Measurements from ENCODE around the gene KAZN.

DNA sequence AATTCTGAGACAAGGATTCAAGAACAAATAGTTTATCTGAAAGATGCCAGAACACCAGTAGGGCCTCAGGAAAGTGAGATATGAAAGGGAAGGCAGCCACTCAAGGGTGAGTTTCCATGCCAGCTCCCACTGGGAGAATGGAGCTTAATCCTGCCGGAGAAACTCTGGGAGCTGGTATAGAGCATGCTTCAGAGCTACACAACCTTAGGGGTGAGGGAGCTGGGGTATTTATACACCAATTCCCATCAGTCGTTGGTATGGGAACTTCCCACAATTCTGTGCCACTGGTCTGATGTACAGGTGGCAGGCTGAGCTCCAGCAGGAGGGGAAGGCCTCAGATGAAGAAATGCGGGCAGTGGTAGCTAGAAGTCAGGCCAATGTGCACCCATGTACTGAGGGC lies 86.6 kb downstream of the KAZN start:
- TF ChIP-seq, protein P1, sequence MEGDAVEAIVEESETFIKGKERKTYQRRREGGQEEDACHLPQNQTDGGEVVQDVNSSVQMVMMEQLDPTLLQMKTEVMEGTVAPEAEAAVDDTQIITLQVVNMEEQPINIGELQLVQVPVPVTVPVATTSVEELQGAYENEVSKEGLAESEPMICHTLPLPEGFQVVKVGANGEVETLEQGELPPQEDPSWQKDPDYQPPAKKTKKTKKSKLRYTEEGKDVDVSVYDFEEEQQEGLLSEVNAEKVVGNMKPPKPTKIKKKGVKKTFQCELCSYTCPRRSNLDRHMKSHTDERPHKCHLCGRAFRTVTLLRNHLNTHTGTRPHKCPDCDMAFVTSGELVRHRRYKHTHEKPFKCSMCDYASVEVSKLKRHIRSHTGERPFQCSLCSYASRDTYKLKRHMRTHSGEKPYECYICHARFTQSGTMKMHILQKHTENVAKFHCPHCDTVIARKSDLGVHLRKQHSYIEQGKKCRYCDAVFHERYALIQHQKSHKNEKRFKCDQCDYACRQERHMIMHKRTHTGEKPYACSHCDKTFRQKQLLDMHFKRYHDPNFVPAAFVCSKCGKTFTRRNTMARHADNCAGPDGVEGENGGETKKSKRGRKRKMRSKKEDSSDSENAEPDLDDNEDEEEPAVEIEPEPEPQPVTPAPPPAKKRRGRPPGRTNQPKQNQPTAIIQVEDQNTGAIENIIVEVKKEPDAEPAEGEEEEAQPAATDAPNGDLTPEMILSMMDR (IDR thresholded peaks at IDR 0.05): no peak
- TF ChIP-seq POLR2A (IDR thresholded peaks at IDR 0.05): no peak
- TF ChIP-seq EP300 (IDR thresholded peaks at IDR 0.05): no peak
